ENCODE measurements around the gene ABCA1.
A peak's percentile ranks its signal among the peaks of the same experiment; 100 is the strongest.

ABCA1 gene

DNA sequence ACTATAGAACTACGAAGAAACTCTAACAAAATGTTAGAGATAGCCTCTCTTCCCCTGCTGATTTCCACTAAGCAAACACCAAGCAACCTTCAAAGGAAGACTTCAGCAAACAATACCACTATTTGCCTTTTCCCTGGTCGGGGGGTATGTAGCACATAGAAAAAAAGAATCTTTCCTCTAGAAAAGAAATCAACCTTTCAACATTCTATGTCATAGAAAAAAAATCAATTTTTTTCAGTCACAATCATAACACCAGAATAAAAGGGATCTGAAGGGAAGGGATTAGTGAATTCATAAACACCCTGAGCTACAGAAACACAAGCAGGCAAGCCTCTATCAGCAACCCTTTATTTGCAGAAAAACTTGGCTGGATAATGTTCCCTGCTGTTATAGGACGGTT lies 15.3 kb downstream of the ABCA1 start:
- no peak for DNase-seq (ENCODE audit: low read depth)
- no peak overlapping the region for H3K4me3 ChIP-seq (ENCODE audit: low read length)
- TF ChIP-seq CTCF (conservative IDR thresholded peaks at IDR 0.05; ENCODE audit: low read depth, low read length): no peak

DNA sequence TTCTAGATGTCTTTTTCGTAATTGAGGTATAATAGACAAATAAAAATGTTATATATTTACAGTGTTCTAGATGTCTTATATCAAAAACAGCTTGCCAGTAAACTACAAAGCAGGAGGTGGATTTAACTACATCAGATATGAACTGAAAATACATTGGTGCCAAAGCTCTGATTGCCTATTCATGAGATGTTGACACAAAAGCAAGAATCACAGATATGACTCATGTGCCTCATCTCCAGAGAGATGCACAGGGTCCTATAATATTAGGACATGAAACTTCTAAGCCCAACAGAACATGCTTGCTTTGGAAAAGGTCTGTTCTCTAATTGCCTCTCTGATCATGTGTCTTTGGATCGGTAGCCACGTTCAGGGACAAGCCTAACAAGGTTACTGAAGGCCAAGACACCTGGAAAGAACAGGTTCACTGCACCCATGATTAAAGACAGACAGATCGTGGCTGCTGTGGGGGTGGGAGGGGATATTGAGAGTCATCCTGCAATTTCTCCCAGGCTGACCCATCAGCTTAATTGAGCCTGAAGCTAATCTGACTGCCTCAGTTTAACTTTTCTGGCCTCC lies 16.8 kb downstream of the ABCA1 start:
- H3K4me3 ChIP-seq (ENCODE audit: low read length): no peak overlapping the region
- TF ChIP-seq CTCF (conservative IDR thresholded peaks at IDR 0.05; ENCODE audit: low read depth, low read length): no peak
- no peak for DNase-seq (ENCODE audit: low read depth)

- H3K4me3 ChIP-seq (ENCODE audit: low read length): no peak overlapping the region
- TF ChIP-seq CTCF (conservative IDR thresholded peaks at IDR 0.05; ENCODE audit: low read depth, low read length): no peak
- peak; percentile 72 for DNase-seq (ENCODE audit: low read depth)
Observed at GRCh38 chr9:104907278-104907951, 20.5 kb downstream of the ABCA1 start.

DNA sequence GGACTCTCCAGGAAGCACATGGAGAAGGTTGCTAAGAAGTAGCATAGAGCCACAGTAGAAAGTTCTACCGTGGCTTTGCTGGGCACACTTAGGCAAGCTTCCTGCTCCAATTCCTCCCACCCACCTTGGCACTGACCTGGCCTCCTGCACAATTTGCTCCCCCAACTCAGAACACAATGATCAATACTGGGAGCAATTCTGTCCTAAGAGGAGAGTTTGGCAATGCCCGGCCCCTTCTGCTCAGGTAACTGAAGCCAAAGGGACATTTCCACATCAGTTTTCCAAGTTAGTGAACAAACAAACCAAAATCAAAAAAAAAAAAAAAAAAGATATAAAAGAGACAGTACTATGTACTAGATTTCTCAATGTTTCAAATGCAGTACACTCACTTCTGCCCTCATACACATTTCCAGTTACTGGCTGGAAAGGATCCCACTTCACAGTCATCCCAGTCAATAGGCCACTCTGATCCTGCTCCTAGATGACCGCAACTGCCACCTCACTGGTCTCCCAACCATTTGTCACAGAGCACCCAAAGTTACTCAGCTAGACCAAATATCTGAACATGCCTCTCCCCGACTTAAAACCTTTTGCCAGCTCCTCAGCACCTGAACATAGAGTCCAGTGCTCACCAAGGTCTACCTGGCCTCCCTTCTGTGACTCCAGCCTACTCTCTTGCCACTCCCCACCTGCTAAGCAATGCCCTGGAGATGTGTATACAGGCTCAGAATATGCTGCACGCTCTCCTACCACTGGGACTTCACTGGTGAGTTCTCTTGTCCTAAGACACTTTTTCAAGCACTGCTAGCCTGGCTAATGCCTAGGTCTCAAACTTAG lies 21.3 kb downstream of the ABCA1 start:
- H3K4me3 ChIP-seq (ENCODE audit: low read length): no peak overlapping the region
- no peak for DNase-seq (ENCODE audit: low read depth)
- no peak for TF ChIP-seq CTCF (conservative IDR thresholded peaks at IDR 0.05; ENCODE audit: low read depth, low read length)

GRCh38 chr9:104905931-104906330 lies 22.0 kb downstream of the ABCA1 start:
- no peak for TF ChIP-seq CTCF (conservative IDR thresholded peaks at IDR 0.05; ENCODE audit: low read depth, low read length)
- DNase-seq (ENCODE audit: low read depth): no peak
- no peak overlapping the region for H3K4me3 ChIP-seq (ENCODE audit: low read length)

DNA sequence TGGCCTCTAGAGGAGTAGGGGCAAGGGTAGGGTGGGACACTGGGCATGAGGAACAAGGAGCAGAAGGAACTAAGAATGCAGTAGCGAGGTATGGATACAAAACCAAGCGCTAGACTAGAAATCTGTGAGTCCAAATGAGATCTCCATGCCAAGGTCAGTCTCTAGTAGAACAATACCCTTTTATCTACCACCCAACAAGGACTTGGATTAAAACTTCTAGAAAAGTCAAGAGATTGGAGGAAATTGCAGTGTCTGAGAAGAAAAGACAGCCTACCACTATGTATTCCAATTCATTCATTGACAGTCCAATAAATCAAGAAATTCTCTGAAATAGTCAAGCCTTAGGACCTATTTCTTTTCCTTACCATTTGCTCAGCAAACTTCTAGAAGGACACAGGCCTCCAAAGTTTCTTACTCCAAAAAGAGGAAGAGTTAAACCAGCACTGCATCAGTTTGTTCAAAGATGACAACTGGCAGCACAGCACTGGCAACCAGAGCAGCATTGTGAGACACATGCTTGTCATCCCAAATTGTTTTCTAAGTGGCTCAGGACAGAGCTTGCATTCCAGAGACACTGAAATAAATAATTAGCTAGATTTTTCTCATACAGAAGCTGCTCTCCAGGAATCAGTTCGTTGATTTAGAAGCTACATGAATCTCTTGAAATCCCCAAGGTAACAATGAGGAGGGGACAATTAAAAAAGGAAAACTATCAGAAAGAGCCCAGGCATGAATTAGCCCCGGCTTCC lies 22.6 kb downstream of the ABCA1 start:
- DNase-seq (ENCODE audit: low read depth): no peak

More for the DNA sequence above, 22.6 kb downstream of the ABCA1 start:
- no peak overlapping the region for H3K4me3 ChIP-seq (ENCODE audit: low read length)
- no peak for TF ChIP-seq CTCF (conservative IDR thresholded peaks at IDR 0.05; ENCODE audit: low read depth, low read length)

Data from retinal pigment epithelial cell (primary cell).